CD14-positive monocyte (primary cell): ENCODE measurements around the gene ZNF865. TPM values are rescaled to one million over a fixed set of nuclear protein-coding genes. Genes with fewer than 3 reads are reported as not detected.
A peak's percentile ranks its signal among the peaks of the same experiment; 100 is the strongest.

ENCODE experiments used
- DNase-seq, 3 donors: peaks; one replicate each; pipeline ENCODE4 v3.0.0-alpha.2; 2011 to 2022
- H2AFZ ChIP-seq: 2 replicates; pipeline ENCODE4 v1.6.0; 2012; ENCODE audit warnings: mild to moderate bottlenecking, low read depth, low read length, inconsistent platforms; ENCODE audit not compliant: insufficient read depth, poor library complexity, severe bottlenecking
- H3K27ac ChIP-seq, 2 donors: 1 replicate in 1 of 2; 2 replicates in 1 of 2; pipeline ENCODE4 v1.5.1; 2012 to 2013; ENCODE audit warnings: low read length in 2 of 2, control low read depth in 1 of 2, inconsistent platforms in 1 of 2, low read depth in 1 of 2, mild to moderate bottlenecking in 1 of 2
- H3K27me3 ChIP-seq, 2 donors: one replicate each; pipeline versions ENCODE4 v1.6.0 to v1.6.1; 2011 to 2013; ENCODE audit warnings: low read length in 2 of 2; ENCODE audit not compliant: control insufficient read depth in 2 of 2, insufficient read depth in 2 of 2
- H3K36me3 ChIP-seq, 2 donors: replicated peaks in 1 of 2; 1 replicate in 1 of 2; 2 replicates in 1 of 2; pipeline versions ENCODE4 v1.5.1 to v1.6.1; 2012 to 2013; ENCODE audit warnings: low read length in 2 of 2, control low read depth in 1 of 2, inconsistent platforms in 1 of 2, mild to moderate bottlenecking in 1 of 2; ENCODE audit not compliant: insufficient read depth in 2 of 2, control insufficient read depth in 1 of 2
- H3K4me1 ChIP-seq, 2 donors: 1 replicate in 1 of 2; 2 replicates in 1 of 2; pipeline versions ENCODE4 v1.5.1 to v1.6.1; 2012 to 2013; ENCODE audit warnings: low read length in 2 of 2, control low read depth in 1 of 2, inconsistent platforms in 1 of 2, mild to moderate bottlenecking in 1 of 2, moderate library complexity in 1 of 2; ENCODE audit not compliant: insufficient read depth in 2 of 2, control insufficient read depth in 1 of 2
- H3K4me2 ChIP-seq: replicated peaks from 2 replicates; pipeline ENCODE3; 2012; ENCODE audit warnings: low read length, moderate library complexity, mild to moderate bottlenecking; ENCODE audit not compliant: poor library complexity, severe bottlenecking; ENCODE audit errors: extremely low read depth
- H3K4me3 ChIP-seq, 3 experiments: fragments of 200-600 bp in 1 of 3; sonication (generic) in 1 of 3; replicated peaks in 1 of 3; 1 replicate in 2 of 3; 2 replicates in 1 of 3; pipeline ENCODE4 v1.5.1; 2011 to 2013; ENCODE audit warnings: low read length in 3 of 3, mild to moderate bottlenecking in 3 of 3, control low read depth in 2 of 3, low read depth in 2 of 3, inconsistent platforms in 1 of 3, moderate library complexity in 1 of 3
- H3K79me2 ChIP-seq: 2 replicates; pipeline ENCODE4 v1.6.0; 2012; ENCODE audit warnings: mild to moderate bottlenecking, control low read depth, inconsistent platforms, low read length, moderate library complexity; ENCODE audit not compliant: insufficient read depth
- H3K9ac ChIP-seq: 2 replicates; pipeline ENCODE4 v1.6.0; 2017; ENCODE audit warnings: low read length, mild to moderate bottlenecking; ENCODE audit not compliant: insufficient read depth, poor library complexity, severe bottlenecking
- H3K9me3 ChIP-seq, 2 donors: replicated peaks in 1 of 2; 1 replicate in 1 of 2; 2 replicates in 1 of 2; pipeline versions ENCODE4 v1.5.1 to v1.6.1; 2012 to 2013; ENCODE audit warnings: low read length in 2 of 2, control low read depth in 1 of 2; ENCODE audit not compliant: control insufficient read depth in 1 of 2, insufficient read depth in 1 of 2
- H4K20me1 ChIP-seq: 2 replicates; pipeline ENCODE4 v1.6.0; 2012; ENCODE audit warnings: mild to moderate bottlenecking, low read length, control low read depth, moderate library complexity; ENCODE audit not compliant: insufficient read depth
- H3K27ac Mint-ChIP-seq, 7 donors: one replicate each; pipeline ENCODE4 v1.8.0; 2020; ENCODE audit warnings: mild to moderate bottlenecking in 7 of 7, mixed read lengths in 7 of 7, moderate library complexity in 6 of 7, inconsistent platforms in 2 of 7
- H3K27me3 Mint-ChIP-seq, 3 donors: one replicate each; pipeline ENCODE4 v1.8.0; 2021 to 2022; ENCODE audit warnings: low read depth in 3 of 3, mild to moderate bottlenecking in 3 of 3, mixed read lengths in 3 of 3, moderate library complexity in 3 of 3, inconsistent platforms in 1 of 3
- H3K36me3 Mint-ChIP-seq, 2 donors: one replicate each; pipeline ENCODE4 v1.8.0; 2020; ENCODE audit warnings: mixed read lengths in 2 of 2, inconsistent platforms in 1 of 2, mild to moderate bottlenecking in 1 of 2
- H3K4me1 Mint-ChIP-seq: one replicate; pipeline ENCODE4 v1.8.0; 2020; ENCODE audit warnings: mild to moderate bottlenecking, mixed read lengths
- H3K4me3 Mint-ChIP-seq, 2 donors: one replicate each; pipeline ENCODE4 v1.8.0; 2020; ENCODE audit warnings: mild to moderate bottlenecking in 2 of 2, mixed read lengths in 2 of 2, moderate library complexity in 1 of 2
- H3K9me3 Mint-ChIP-seq, 7 donors: one replicate each; pipeline ENCODE4 v1.8.0; 2020 to 2022; ENCODE audit warnings: mixed read lengths in 7 of 7, mild to moderate bottlenecking in 6 of 7, moderate library complexity in 6 of 7, inconsistent platforms in 2 of 7
- CTCF ChIP-seq: fragments of 200-600 bp; IDR thresholded peaks from one replicate; pipeline ENCODE4 v1.8.0; 2022; ENCODE audit warnings: antibody characterized with exemption, mild to moderate bottlenecking
- WGBS: methylation state at CpG from one replicate; pipeline ENCODE4 v1.1.5; 2013; ENCODE audit warnings: missing lambda C conversion rate; ENCODE audit not compliant: insufficient coverage; 5-methylcytosine and 5-hydroxymethylcytosine counted together
- intact Hi-C, 2 donors: fragments of 100-400 bp; cut with micrococcal nuclease; formaldehyde crosslinking; loops; one replicate each; pipeline versions ENCODE4 v1.15.0 to v1.15.1; 2023
- polyA plus RNA-seq, 3 donors: library from polyadenylated mRNA; depleted of rRNA in 1 of 3; unstranded in 2 of 3; stranded (reverse) in 1 of 3; fragments of 300-500 nt in 2 of 3; fragments of >200 nt in 1 of 3; fragmentation: Illumina TruSeq in 2 of 3; gene quantifications; 1 replicate in 2 of 3; 2 replicates in 1 of 3; pipeline ENCODE4 v1.2.3, GENCODE V29; 2012 to 2021

ZNF865 gene
- polyA plus RNA-seq, 3 donors: 0.03 to 6.0 (median 0.07) TPM

GRCh38 chr19:55592391-55593090 is 12.9 kb upstream of the ZNF865 start:
- no peaks in the 10 kb centered on the region for H3K4me1 Mint-ChIP-seq
- intact Hi-C loops: no loop called here
- Histone ChIP-seq H3K4me3 (no peak overlapping the region), H3K27ac (no peak overlapping the region), H3K4me1 (peaks cover under 1% of the 10 kb centered on the region in 2 donors), H3K36me3 (peaks cover 24 to 38% of the 10 kb centered on the region in 2 donors), H3K4me2 (no peak overlapping the region), H3K9me3 (peaks cover 0 to 10% of the 10 kb centered on the region in 2 donors), H4K20me1 (no peaks in the 10 kb centered on the region), H3K79me2 (no peaks in the 10 kb centered on the region), H3K9ac (no peak overlapping the region), H2AFZ (no peak overlapping the region), H3K27me3 (no peaks in the 10 kb centered on the region)
- H3K36me3 Mint-ChIP-seq: peaks cover 29 to 41% of the 10 kb centered on the region in 2 donors
- H3K4me3 Mint-ChIP-seq: no peak overlapping the region
- TF ChIP-seq CTCF: no peak
- peaks cover 6 to 16% (median 9%) of the 10 kb centered on the region in 7 donors for H3K9me3 Mint-ChIP-seq
- DNase-seq: no peak
- WGBS: 98% methylated on average over 70 of the region's 73 CpGs
- no peak overlapping the region for H3K27ac Mint-ChIP-seq
- peaks cover 0 to 3% (median 0%) of the 10 kb centered on the region in 3 donors for H3K27me3 Mint-ChIP-seq

GRCh38 chr19:55593096-55593772 is 12.2 kb upstream of the ZNF865 start:
- peaks cover 29 to 41% of the 10 kb centered on the region in 2 donors for H3K36me3 Mint-ChIP-seq
- Histone ChIP-seq H3K4me2 (no peak overlapping the region), H2AFZ (no peak overlapping the region), H4K20me1 (no peaks in the 10 kb centered on the region), H3K9me3 (peaks cover 0 to 10% of the 10 kb centered on the region in 2 donors), H3K4me3 (no peak overlapping the region), H3K79me2 (peaks cover 4% of the 10 kb centered on the region), H3K27ac (no peak overlapping the region), H3K27me3 (no peaks in the 10 kb centered on the region), H3K9ac (no peak overlapping the region), H3K4me1 (no peaks in the 10 kb centered on the region), H3K36me3 (peaks cover 24 to 38% of the 10 kb centered on the region in 2 donors)
- H3K27ac Mint-ChIP-seq: peak overlapping the region in 1 of 7 donors; percentile 64
- no peak for DNase-seq
- intact Hi-C loops: no loop called here
- no peak overlapping the region for H3K4me3 Mint-ChIP-seq
- peaks cover 0 to 3% (median 0%) of the 10 kb centered on the region in 3 donors for H3K27me3 Mint-ChIP-seq
- WGBS: 97% methylated on average over 60 of the region's 68 CpGs
- peaks cover 6 to 16% (median 12%) of the 10 kb centered on the region in 7 donors for H3K9me3 Mint-ChIP-seq
- TF ChIP-seq CTCF: no peak
- H3K4me1 Mint-ChIP-seq: no peaks in the 10 kb centered on the region
